GM12878 (cell line): ENCODE data around the gene DCST1. TPM values are rescaled to one million over a fixed set of nuclear protein-coding genes. Genes with fewer than 3 reads are reported as not detected.

Experiments used
- ATAC-seq: fragments of 200-7000 bp; cut with Tn5 transposase; 3 replicates; pipeline ENCODE4 v1.9.1; 2020; ENCODE audit warnings: mild to moderate bottlenecking, moderate library complexity
- BruUV-seq: library from RNA; stranded (reverse); fragments of 400-500 nt; replicated peaks from 2 replicates; lab custom pipeline; 2021; lab: Mats Ljungman, UMichigan
- CTCF ChIA-PET: fragments of 300-600 bp; sonication (Branson Sonifier 250); formaldehyde crosslinking; extraction: SDS; loops from one replicate; lab custom pipeline; 2021; ENCODE audit warnings: inconsistent platforms; lab: Yijun Ruan, JAX
- POLR2A ChIA-PET: fragments of 350-600 bp; formaldehyde crosslinking; extraction: SDS; loops from one replicate; lab custom pipeline; 2021; ENCODE audit warnings: inconsistent platforms; lab: Charles Lee
- RAD21 ChIA-PET: fragments of 300-600 bp; sonication (Branson Sonifier 250); formaldehyde crosslinking; loops from one replicate; lab custom pipeline; 2023; ENCODE audit warnings: antibody characterized with exemption; ENCODE audit not compliant: unreplicated experiment; lab: Charles Lee
- SMC1A ChIA-PET: fragments of 300-600 bp; sonication (Branson Sonifier 250); formaldehyde crosslinking; loops from one replicate; lab custom pipeline; 2023; ENCODE audit not compliant: unreplicated experiment, uncharacterized antibody; lab: Charles Lee
- DNase-seq: peaks from one replicate; pipeline ENCODE4 v3.0.0-alpha.2; 2011; ENCODE audit warnings: low read depth, low spot score
- FAIRE-seq: peaks from 3 replicates; lab custom pipeline; 2011; peaks lifted over from hg19 to GRCh38; lab: Jason Lieb, UNC
- H2AFZ ChIP-seq: 2 replicates; pipeline ENCODE4 v1.6.0; 2011; ENCODE audit warnings: low read depth, low read length, control low read depth; ENCODE audit not compliant: control insufficient read depth
- H3K27ac ChIP-seq: 2 replicates; pipeline ENCODE4 v1.5.1; 2011; ENCODE audit warnings: control low read depth; ENCODE audit not compliant: control insufficient read depth, insufficient read depth
- H3K27me3 ChIP-seq, 2 experiments: replicated peaks in 1 of 2; 2 replicates each; pipeline versions ENCODE4 v1.6.0 to v1.6.1; 2011; ENCODE audit warnings: low read length in 1 of 2; ENCODE audit not compliant: control insufficient read depth in 2 of 2, insufficient read depth in 2 of 2
- H3K36me3 ChIP-seq, 2 experiments: 2 replicates each; pipeline ENCODE4 v1.5.1; 2011; ENCODE audit warnings: low read length in 1 of 2; ENCODE audit not compliant: control insufficient read depth in 2 of 2, insufficient read depth in 2 of 2
- H3K4me1 ChIP-seq: 2 replicates; pipeline ENCODE4 v1.6.1; 2011; ENCODE audit warnings: mild to moderate bottlenecking, low read length, moderate library complexity, mixed read lengths; ENCODE audit not compliant: control insufficient read depth, insufficient read depth
- H3K4me2 ChIP-seq: 2 replicates; pipeline ENCODE4 v1.6.0; 2011; ENCODE audit warnings: control low read depth; ENCODE audit not compliant: control insufficient read depth, insufficient read depth
- H3K4me3 ChIP-seq: fragments of 200-600 bp; sonication (generic); 2 replicates; pipeline ENCODE4 v1.5.1; 2016
- H3K79me2 ChIP-seq: 2 replicates; pipeline ENCODE4 v1.6.0; 2011; ENCODE audit warnings: low read length; ENCODE audit not compliant: control insufficient read depth, insufficient read depth
- H3K9ac ChIP-seq: 2 replicates; pipeline ENCODE4 v1.8.0; 2011; ENCODE audit warnings: low read length, control low read depth, mixed read lengths; ENCODE audit not compliant: control insufficient read depth, insufficient read depth
- H3K9me3 ChIP-seq: replicated peaks from 3 replicates; pipeline ENCODE4 v1.5.1; 2011; ENCODE audit warnings: mild to moderate bottlenecking, low read length; ENCODE audit not compliant: control insufficient read depth, insufficient read depth
- H4K20me1 ChIP-seq: 2 replicates; pipeline ENCODE4 v1.6.0; 2011; ENCODE audit not compliant: control insufficient read depth, insufficient read depth
- ASH2L ChIP-seq: fragments of 300-600, 200-600 bp; sonication (generic); IDR thresholded peaks from 2 replicates; pipeline ENCODE4 v1.6.1; 2017; ENCODE audit warnings: low read depth, mild to moderate bottlenecking, borderline replicate concordance
- CBFB ChIP-seq: IDR thresholded peaks from 2 replicates; pipeline ENCODE4 v1.6.1; 2016; ENCODE audit warnings: antibody characterized with exemption, low read depth
- CBX5 ChIP-seq: sonication (generic); IDR thresholded peaks from 2 replicates; pipeline ENCODE4 v1.6.1; 2016; ENCODE audit warnings: low read depth, moderate library complexity, mild to moderate bottlenecking, inconsistent platforms
- CEBPB ChIP-seq, 2 experiments: fragments of 150-350 bp in 1 of 2; IDR thresholded peaks; 2 replicates each; pipeline ENCODE4 v1.6.1; 2012 to 2014; ENCODE audit warnings: low read depth in 2 of 2, low read length in 2 of 2, borderline replicate concordance in 1 of 2, inconsistent platforms in 1 of 2
- CHD4 ChIP-seq: fragments of 200-600 bp; sonication (generic); IDR thresholded peaks from 2 replicates; pipeline ENCODE4 v1.6.1; 2016; ENCODE audit warnings: mild to moderate bottlenecking
- EP300 ChIP-seq, 2 experiments: fragments of 150-350 bp in 1 of 2; IDR thresholded peaks; 2 replicates each; pipeline ENCODE4 v1.6.1; 2011 to 2012; ENCODE audit warnings: low read depth in 2 of 2, low read length in 2 of 2, borderline replicate concordance in 1 of 2, improper control_type of control experiment in 1 of 2, inconsistent platforms in 1 of 2; ENCODE audit not compliant: control insufficient read depth in 1 of 2
- MEF2A ChIP-seq: IDR thresholded peaks from 2 replicates; pipeline ENCODE4 v1.6.1; 2011; ENCODE audit warnings: low read depth, mild to moderate bottlenecking, low read length, moderate library complexity; ENCODE audit not compliant: insufficient read depth
- MLLT1 ChIP-seq: fragments of 450-650 bp; IDR thresholded peaks from 2 replicates; pipeline ENCODE4 v1.6.1; 2016; ENCODE audit warnings: mild to moderate bottlenecking
- NKRF ChIP-seq: fragments of 450-650 bp; conservative IDR thresholded peaks from 2 replicates; pipeline ENCODE4 v1.6.1; 2017; ENCODE audit warnings: mild to moderate bottlenecking, moderate library complexity
- POLR2AphosphoS5 ChIP-seq: IDR thresholded peaks from 2 replicates; pipeline ENCODE4 v1.6.1; 2011; ENCODE audit warnings: mild to moderate bottlenecking, low read length, inconsistent platforms
- RB1 ChIP-seq: fragments of 450-650 bp; formaldehyde crosslinking; IDR thresholded peaks from 2 replicates; pipeline ENCODE4 v1.6.1; 2017; ENCODE audit warnings: mild to moderate bottlenecking, borderline replicate concordance
- SPI1 ChIP-seq: IDR thresholded peaks from 2 replicates; pipeline ENCODE4 v1.6.1; 2011; ENCODE audit warnings: low read depth, mild to moderate bottlenecking, low read length, moderate library complexity, borderline replicate concordance; ENCODE audit not compliant: insufficient read depth
- SUZ12 ChIP-seq: fragments of 200-600 bp; sonication (generic); IDR thresholded peaks from one replicate; pipeline ENCODE4 v1.6.1; 2018; ENCODE audit warnings: antibody characterized with exemption, mild to moderate bottlenecking; ENCODE audit not compliant: unreplicated experiment
- ZBTB33 ChIP-seq: fragments of 450-650 bp; IDR thresholded peaks from 2 replicates; pipeline ENCODE4 v1.6.1; 2017; ENCODE audit warnings: mild to moderate bottlenecking
- ZNF207 ChIP-seq: fragments of 450-650 bp; IDR thresholded peaks from 2 replicates; pipeline ENCODE4 v1.6.1; 2014; ENCODE audit warnings: antibody characterized with exemption, mild to moderate bottlenecking, borderline replicate concordance
- WGBS: methylation state at CpG from one replicate; pipeline ENCODE4 v1.1.6; 2016; ENCODE audit warnings: low lambda C conversion rate; ENCODE audit not compliant: insufficient replicate concordance, insufficient coverage; ENCODE audit errors: missing lambda C conversion rate; 5-methylcytosine and 5-hydroxymethylcytosine counted together
- in situ Hi-C: fragments of 300-500 bp; cut with MboI; formaldehyde crosslinking; loops from 9 replicates; pipeline ENCODE4 v1.14.3; 2018; ENCODE audit warnings: mixed read lengths
- intact Hi-C: fragments of 100-400 bp; cut with micrococcal nuclease; formaldehyde crosslinking; loops from one replicate; pipeline ENCODE4 v1.14.2; 2022; ENCODE audit not compliant: unreplicated experiment
- polyA plus RNA-seq, 11 experiments: library from polyadenylated mRNA; depleted of rRNA in 4 of 11; unstranded in 6 of 11; stranded (reverse) in 5 of 11; fragments of >200 nt; fragmentation: Nextera tagmentation in 4 of 11; fragmentation: Illumina TruSeq in 1 of 11; extraction: Ambion mirVana in 4 of 11; extraction: Trizol in 1 of 11; gene quantifications; 1 replicate in 1 of 11; 2 replicates in 10 of 11; pipeline versions ENCODE4 v1.2.1 to v1.2.3, GENCODE V29; 2011 to 2016; ENCODE audit warnings: inconsistent platforms in 2 of 11, missing spikeins in 2 of 11, low read depth in 1 of 11
- total RNA-seq, 4 experiments: library from RNA; depleted of rRNA in 3 of 4; stranded (reverse); fragments of >200 nt in 3 of 4; fragmentation: Illumina TruSeq in 1 of 4; extraction: Trizol in 1 of 4; gene quantifications; 2 replicates each; pipeline versions ENCODE4 v1.2.1 to v1.2.3, GENCODE V29; 2013 to 2021

The DCST1 gene
- total and polyA plus RNA-seq, 10 of the 15 experiments (the other 5 are each of a cell fraction or from before 2014, with no cell fraction given): not detected

- no peak for TF ChIP-seq NKRF
- TF ChIP-seq ASH2L: no peak
- no peak for TF ChIP-seq CBX5
- TF ChIP-seq CEBPB (IDR thresholded peaks at IDR 0.05; ENCODE audit: borderline replicate concordance in 1 of 2, low read depth in 2 of 2, low read length in 2 of 2): no peak
- TF ChIP-seq CBFB: no peak
- no peak for TF ChIP-seq ZBTB33
- no peak for TF ChIP-seq POLR2AphosphoS5
Observed at GRCh38 chr1:155040358-155041093, 6.9 kb downstream of the DCST1 start (continued).

GRCh38 chr1:155042789-155043188, 9.2 kb downstream of the DCST1 start:
- Histone ChIP-seq H3K4me1 (no peaks in the 10 kb centered on the region), H3K79me2 (no peaks in the 10 kb centered on the region), H3K27me3 (peaks cover 5% of the 10 kb centered on the region in 2 experiments; a peak in 3 of 4 replicates), H2AFZ (no peak overlapping the region), H3K4me2 (no peak overlapping the region), H3K36me3 (no peaks in the 10 kb centered on the region), H4K20me1 (no peaks in the 10 kb centered on the region), H3K4me3 (no peak overlapping the region), H3K9ac (no peak overlapping the region), H3K9me3 (no peaks in the 10 kb centered on the region), H3K27ac (no peak overlapping the region)
- 42% methylated on average over 4 of the region's 5 CpGs for WGBS
- intact Hi-C loops (no loop called here), in situ Hi-C loops (no loop called here)
- BruUV-seq: no TSS peak
- ChIA-PET SMC1A (interaction anchor here (1.7 kb wide), 1 partner anchor 42 kb away, joined by 5 read pairs; no protein-coding TSS in a partner anchor), POLR2A (no interaction called here), RAD21 (interaction anchor here (0.5 to 3.6 kb wide), 3 partner anchors 10 to 69 kb away, joined by 4 to 14 read pairs (median 5); no protein-coding TSS in a partner anchor), CTCF (interaction anchor here (1.4 to 3.9 kb wide), 6 partner anchors 8 to 43 kb away, joined by 3 to 30 read pairs (median 8); partner anchors contain the start of gene ADAM15)
- ATAC-seq: no peak
- no peak for FAIRE-seq
- no peak for DNase-seq
- TF ChIP-seq SUZ12 (no peak), CHD4 (no peak), ZNF207 (no peak), MEF2A (no peak), RB1 (no peak), EP300 (IDR thresholded peaks at IDR 0.05; ENCODE audit: borderline replicate concordance in 1 of 2, control insufficient read depth in 1 of 2, low read depth in 2 of 2, low read length in 2 of 2) (no peak), SPI1 (no peak), MLLT1 (no peak)
